Adrenal gland (tissue), 5 donors: ENCODE results near the gene ASTL.

Experiments
- CTCF ChIP-seq, 6 experiments: fragments of 450-650 bp in 4 of 6; fragments of 200-600 bp in 2 of 6; sonication (generic) in 1 of 6; IDR thresholded peaks; 1 replicate in 5 of 6; 2 replicates in 1 of 6; pipeline versions ENCODE4 v1.5.1 to v1.8.0; 2016 to 2021; ENCODE audit warnings: antibody characterized with exemption in 6 of 6, mild to moderate bottlenecking in 2 of 6, moderate library complexity in 1 of 6
- POLR2A ChIP-seq, 2 donors: fragments of 450-650 bp; IDR thresholded peaks; one replicate each; pipeline ENCODE4 v1.6.1; 2017; ENCODE audit warnings: antibody characterized with exemption in 2 of 2, mild to moderate bottlenecking in 2 of 2, moderate library complexity in 1 of 2
- donor health status: DM: no; HTN: no; CAD: no.

GRCh38 chr2:96145036-96145847, 6.9 kb upstream of the ASTL start, which contains the start of gene DUSP2:
- TF ChIP-seq CTCF (IDR thresholded peaks at IDR 0.05), result peak in 1 of 6 experiments; percentile 23
- peak; percentile 50 to 70 for TF ChIP-seq POLR2A (IDR thresholded peaks at IDR 0.05)
